T-cell (primary cell): ENCODE data around the gene SUGCT. TPM values are rescaled to one million over a fixed set of nuclear protein-coding genes. Genes with fewer than 3 reads are reported as not detected.
A peak's percentile ranks its signal among the peaks of the same experiment; 100 is the strongest.
"Not testable (repeated sequence)": the region's sequence is repeated elsewhere in the genome, so short reads cannot be mapped to it uniquely, and the experiment has no call there.

ENCODE experiments used
- ATAC-seq, 4 experiments: fragments of 200-7000 bp in 3 of 4; fragments of 150-1000 bp in 1 of 4; cut with Tn5 transposase; replicated peaks in 1 of 4; 1 replicate in 3 of 4; 2 replicates in 1 of 4; pipeline ENCODE4 v1.10.0; 2021; ENCODE audit warnings: moderate library complexity in 3 of 4, mild to moderate bottlenecking in 2 of 4, moderate number of reproducible peaks in 1 of 4
- CTCF ChIA-PET, 2 donors: fragments of 300-600 bp; sonication (Branson Sonifier 250); formaldehyde crosslinking; loops; one replicate each; lab custom pipeline; 2022; ENCODE audit warnings: antibody characterized with exemption in 2 of 2; lab: Charles Lee
- POLR2A ChIA-PET, 2 donors: fragments of 300-600 bp; sonication (Branson Sonifier 250); formaldehyde crosslinking; loops; one replicate each; lab custom pipeline; 2022; ENCODE audit warnings: antibody characterized with exemption in 2 of 2; lab: Charles Lee
- DNase-seq, 35 experiments: peaks; one replicate each; pipeline versions ENCODE4 v3.0.0 to v3.0.0-alpha.2; 2013 to 2023
- H3K27ac ChIP-seq: one replicate; pipeline ENCODE4 v1.5.1; 2013; ENCODE audit warnings: low read length
- H3K27me3 ChIP-seq, 2 experiments: replicated peaks in 1 of 2; 1 replicate in 1 of 2; 2 replicates in 1 of 2; pipeline versions ENCODE4 v1.6.1 to v1.7.0; 2013; ENCODE audit warnings: low read length in 1 of 2, mixed read lengths in 1 of 2; ENCODE audit not compliant: control insufficient read depth in 2 of 2, insufficient read depth in 2 of 2; ENCODE audit errors: extremely low read depth in 1 of 2
- H3K36me3 ChIP-seq, 2 donors: 1 replicate in 1 of 2; 2 replicates in 1 of 2; pipeline versions ENCODE4 v1.6.1 to v1.7.0; 2013; ENCODE audit warnings: low read length in 1 of 2; ENCODE audit not compliant: control insufficient read depth in 2 of 2, insufficient read depth in 1 of 2; ENCODE audit errors: extremely low read depth in 1 of 2
- H3K4me1 ChIP-seq, 2 experiments: 1 replicate in 1 of 2; 2 replicates in 1 of 2; pipeline versions ENCODE4 v1.6.1 to v1.7.0; 2013; ENCODE audit warnings: low read length in 2 of 2, mixed read lengths in 1 of 2; ENCODE audit not compliant: insufficient read depth in 2 of 2, control insufficient read depth in 1 of 2; ENCODE audit errors: extremely low read depth in 1 of 2
- H3K4me3 ChIP-seq, 2 donors: 1 replicate in 1 of 2; 2 replicates in 1 of 2; pipeline versions ENCODE4 v1.5.1 to v1.7.0; 2013; ENCODE audit warnings: mild to moderate bottlenecking in 2 of 2, low read length in 1 of 2, moderate library complexity in 1 of 2; ENCODE audit not compliant: control insufficient read depth in 1 of 2; ENCODE audit errors: extremely low read depth in 1 of 2
- H3K9me3 ChIP-seq: 2 replicates; pipeline ENCODE4 v1.7.0; 2013
- H3K27ac Mint-ChIP-seq, 2 donors: one replicate each; pipeline ENCODE4 v1.8.0; 2020 to 2021; ENCODE audit warnings: mild to moderate bottlenecking in 2 of 2, mixed read lengths in 2 of 2
- H3K27me3 Mint-ChIP-seq, 2 donors: one replicate each; pipeline ENCODE4 v1.8.0; 2021 to 2022; ENCODE audit warnings: mixed read lengths in 2 of 2
- H3K36me3 Mint-ChIP-seq: one replicate; pipeline ENCODE4 v1.8.0; 2021; ENCODE audit warnings: mixed read lengths
- H3K4me1 Mint-ChIP-seq, 3 donors: one replicate each; pipeline ENCODE4 v1.8.0; 2020 to 2022; ENCODE audit warnings: mixed read lengths in 3 of 3, mild to moderate bottlenecking in 1 of 3
- H3K4me3 Mint-ChIP-seq, 3 donors: one replicate each; pipeline ENCODE4 v1.8.0; 2020 to 2022; ENCODE audit warnings: mild to moderate bottlenecking in 3 of 3, mixed read lengths in 3 of 3, moderate library complexity in 3 of 3
- H3K9me3 Mint-ChIP-seq, 3 donors: one replicate each; pipeline ENCODE4 v1.8.0; 2020 to 2022; ENCODE audit warnings: mixed read lengths in 3 of 3
- WGBS: methylation state at CpG from one replicate; pipeline ENCODE4 v1.1.5; 2013; ENCODE audit warnings: missing lambda C conversion rate; ENCODE audit not compliant: insufficient coverage; 5-methylcytosine and 5-hydroxymethylcytosine counted together
- total RNA-seq, 35 experiments: library from RNA in 6 of 35; stranded (reverse) in 6 of 35; fragments of 120-200 nt in 1 of 35; gene quantifications; one replicate each; pipeline versions ENCODE4 v1.2.1 to v1.2.4 and lab custom pipeline; 2013 to 2026

The SUGCT gene
- total RNA-seq, 5 donors from 2014 or later (not counting 1 experiment from before 2014, with no cell fraction given) = 1.3 to 3.1 (median 2.3) TPM

- DNase-seq (peak in 1 of 35 experiments; percentile 22), ATAC-seq (no peak)
- no peaks in the 10 kb centered on the region for H3K4me1 ChIP-seq
- H3K36me3 ChIP-seq = no peaks in the 10 kb centered on the region
- Mint-ChIP-seq H3K4me1 (no peaks in the 10 kb centered on the region), H3K27ac (no peak overlapping the region), H3K36me3 (no peaks in the 10 kb centered on the region), H3K27me3 (no peaks in the 10 kb centered on the region), H3K4me3 (no peak overlapping the region), H3K9me3 (peaks cover 0 to 4% (median 0%) of the 10 kb centered on the region in 3 donors)
- H3K4me3 ChIP-seq = no peak overlapping the region
- H3K27me3 ChIP-seq = no peaks in the 10 kb centered on the region
- POLR2A ChIA-PET = no interaction called here
- no peaks in the 10 kb centered on the region for H3K9me3 ChIP-seq
- WGBS = 43% methylated on average over 1 of the region's 5 CpGs
- CTCF ChIA-PET = interaction anchor here in 1 of 2 donors (0.6 kb wide), 1 partner anchor 138 kb away, joined by 3 read pairs; no protein-coding TSS in a partner anchor
- H3K27ac ChIP-seq = no peak overlapping the region
Observed at GRCh38 chr7:40211276-40212003, 76.6 kb downstream of the SUGCT start.

GRCh38 chr7:40213291-40213690, 78.5 kb downstream of the SUGCT start:
- H3K4me1 Mint-ChIP-seq = no peaks in the 10 kb centered on the region
- no peaks in the 10 kb centered on the region for H3K9me3 Mint-ChIP-seq
- H3K36me3 Mint-ChIP-seq = no peaks in the 10 kb centered on the region
- H3K27me3 Mint-ChIP-seq = no peaks in the 10 kb centered on the region
- no peak overlapping the region for H3K27ac Mint-ChIP-seq
- H3K4me3 ChIP-seq = no peak overlapping the region
- H3K9me3 ChIP-seq = no peaks in the 10 kb centered on the region
- ATAC-seq (no peak), DNase-seq (no peak)
- whole genome bisulfite sequencing = no CpG with 5 or more reads among the region's 2 CpGs
- H3K27me3 ChIP-seq = no peaks in the 10 kb centered on the region
- H3K36me3 ChIP-seq = no peaks in the 10 kb centered on the region
- CTCF ChIA-PET = no interaction called here
- H3K4me1 ChIP-seq = no peaks in the 10 kb centered on the region
- POLR2A ChIA-PET = no interaction called here
- no peak overlapping the region for H3K27ac ChIP-seq
- no peak overlapping the region for H3K4me3 Mint-ChIP-seq

- Mint-ChIP-seq H3K27ac (no peak overlapping the region), H3K36me3 (peaks cover under 1% of the 10 kb centered on the region), H3K4me3 (no peak overlapping the region), H3K4me1 (no peaks in the 10 kb centered on the region), H3K27me3 (no peaks in the 10 kb centered on the region), H3K9me3 (no peaks in the 10 kb centered on the region)
- Histone ChIP-seq H3K4me3 (no peak overlapping the region), H3K36me3 (no peaks in the 10 kb centered on the region), H3K4me1 (no peaks in the 10 kb centered on the region), H3K9me3 (no peaks in the 10 kb centered on the region), H3K27me3 (no peaks in the 10 kb centered on the region), H3K27ac (no peak overlapping the region)
- ATAC-seq (no peak), DNase-seq (no peak)
- ChIA-PET POLR2A (no interaction called here), CTCF (no interaction called here)
- no CpG with 5 or more reads among the region's 3 CpGs for WGBS
Observed at GRCh38 chr7:40213856-40214255, 79.1 kb downstream of the SUGCT start.

GRCh38 chr7:40218612-40219011, 83.8 kb downstream of the SUGCT start:
- H3K4me3 ChIP-seq, H3K4me1 ChIP-seq, CTCF ChIA-PET, H3K9me3 Mint-ChIP-seq, H3K36me3 ChIP-seq, ATAC-seq, H3K4me3 Mint-ChIP-seq, DNase-seq, H3K4me1 Mint-ChIP-seq, H3K36me3 Mint-ChIP-seq, H3K9me3 ChIP-seq, POLR2A ChIA-PET, H3K27ac Mint-ChIP-seq, H3K27me3 Mint-ChIP-seq, H3K27me3 ChIP-seq, H3K27ac ChIP-seq: not testable (repeated sequence)
- WGBS = 94% methylated on average over 7 of the region's 7 CpGs

- no peak overlapping the region for H3K4me3 ChIP-seq
- no peaks in the 10 kb centered on the region for H3K36me3 ChIP-seq
- Mint-ChIP-seq H3K27me3 (no peaks in the 10 kb centered on the region), H3K4me3 (no peak overlapping the region), H3K4me1 (no peaks in the 10 kb centered on the region), H3K27ac (no peak overlapping the region), H3K36me3 (peaks cover 4% of the 10 kb centered on the region), H3K9me3 (no peaks in the 10 kb centered on the region)
- no CpG with 5 or more reads among the region's 2 CpGs for WGBS
- CTCF ChIA-PET = interaction anchor here in 1 of 2 donors (0.5 kb wide), 1 partner anchor 893 kb away, joined by 5 read pairs; no protein-coding TSS in a partner anchor
- no peak for ATAC-seq
- no peak for DNase-seq
- H3K27ac ChIP-seq = no peak overlapping the region
- H3K4me1 ChIP-seq = no peaks in the 10 kb centered on the region
- no peaks in the 10 kb centered on the region for H3K27me3 ChIP-seq
- H3K9me3 ChIP-seq = no peaks in the 10 kb centered on the region
- POLR2A ChIA-PET = no interaction called here
Observed at GRCh38 chr7:40219917-40220316, 85.1 kb downstream of the SUGCT start.

GRCh38 chr7:40220421-40220911, 85.7 kb downstream of the SUGCT start:
- H3K36me3 Mint-ChIP-seq = peaks cover 4% of the 10 kb centered on the region
- ChIA-PET CTCF (interaction anchor here in 1 of 2 donors (0.5 kb wide), 1 partner anchor 893 kb away, joined by 5 read pairs; no protein-coding TSS in a partner anchor), POLR2A (no interaction called here)
- H3K27ac Mint-ChIP-seq = no peak overlapping the region
- H3K36me3 ChIP-seq = no peaks in the 10 kb centered on the region
- no peak overlapping the region for H3K27ac ChIP-seq
- no peaks in the 10 kb centered on the region for H3K9me3 ChIP-seq
- DNase-seq (no peak), ATAC-seq (no peak)
- H3K4me1 Mint-ChIP-seq = no peaks in the 10 kb centered on the region
- no peaks in the 10 kb centered on the region for H3K9me3 Mint-ChIP-seq
- no peak overlapping the region for H3K4me3 Mint-ChIP-seq
- no peak overlapping the region for H3K4me3 ChIP-seq
- no peaks in the 10 kb centered on the region for H3K27me3 Mint-ChIP-seq
- no peaks in the 10 kb centered on the region for H3K4me1 ChIP-seq
- H3K27me3 ChIP-seq = no peaks in the 10 kb centered on the region
